ENCODE results near the gene GOLT1A.

- no peak for TF ChIP-seq POLR2A (IDR thresholded peaks at IDR 0.05)
- no peak for TF ChIP-seq CTCF (IDR thresholded peaks at IDR 0.05)
- TF ChIP-seq POLR2AphosphoS5 (IDR thresholded peaks at IDR 0.05) = no peak
- no peak for TF ChIP-seq EP300 (IDR thresholded peaks at IDR 0.05)
Measured at GRCh38 chr1:204219971-204220616, 6.3 kb upstream of the GOLT1A start.
